Fibroblast of skin of right biceps (primary cell): ENCODE results near the gene C1QL3.

Experiments
- DNase-seq: peaks from one replicate; pipeline ENCODE4 v3.0.0-alpha.2; 2013

C1QL3 gene

GRCh38 chr10:16521311-16522016 lies at the start of gene C1QL3:
Gene C1QL3, minus strand, starts transcription at chr10:16521879. Its CDS starts 814 bp downstream, at chr10:16521065.
- DNase-seq, result peak; percentile 26

- no peak for DNase-seq
Measured at GRCh38 chr10:16570731-16571130, 49.1 kb upstream of the C1QL3 start.

- no peak for DNase-seq
Measured at GRCh38 chr10:16566202-16566805, 44.6 kb upstream of the C1QL3 start.

- no peak for DNase-seq
Measured at GRCh38 chr10:16565604-16566003, 43.9 kb upstream of the C1QL3 start.

- no peak for DNase-seq
Measured at GRCh38 chr10:16562891-16563290, 41.2 kb upstream of the C1QL3 start.

- no peak for DNase-seq
Measured at GRCh38 chr10:16559236-16559773, 37.6 kb upstream of the C1QL3 start.

- no peak for DNase-seq
Measured at GRCh38 chr10:16547973-16548372, 26.3 kb upstream of the C1QL3 start.

GRCh38 chr10:16545116-16545736 lies 23.5 kb upstream of the C1QL3 start:
- DNase-seq, result peak; percentile 20

- no peak for DNase-seq
Measured at GRCh38 chr10:16544591-16544990, 22.9 kb upstream of the C1QL3 start.

- DNase-seq, result no peak
Measured at GRCh38 chr10:16544099-16544498, 22.4 kb upstream of the C1QL3 start.

GRCh38 chr10:16536155-16536554 lies 14.5 kb upstream of the C1QL3 start:
- DNase-seq, result no peak

- DNase-seq, result no peak
Measured at GRCh38 chr10:16529853-16530252, 8.2 kb upstream of the C1QL3 start.

- no peak for DNase-seq
Measured at GRCh38 chr10:16527452-16527851, 5.8 kb upstream of the C1QL3 start.

GRCh38 chr10:16520900-16521299 lies 779 bp downstream of the C1QL3 start:
- DNase-seq, result peak; percentile 26

- DNase-seq, result no peak
Measured at GRCh38 chr10:16519908-16520861, 1.5 kb downstream of the C1QL3 start.

GRCh38 chr10:16519250-16519907 lies 2.3 kb downstream of the C1QL3 start:
- no peak for DNase-seq

GRCh38 chr10:16518822-16519221 lies 2.9 kb downstream of the C1QL3 start:
- DNase-seq, result no peak

GRCh38 chr10:16510843-16511242 lies 10.8 kb downstream of the C1QL3 start:
- DNase-seq, result no peak

- peak; percentile 22 for DNase-seq
Measured at GRCh38 chr10:16509996-16510395, 11.7 kb downstream of the C1QL3 start.

- DNase-seq, result no peak
Measured at GRCh38 chr10:16505161-16505560, 16.5 kb downstream of the C1QL3 start.

GRCh38 chr10:16497911-16498310 lies 23.8 kb downstream of the C1QL3 start:
- DNase-seq, result no peak

- no peak for DNase-seq
Measured at GRCh38 chr10:16493884-16494536, 27.7 kb downstream of the C1QL3 start.
